Keratinocyte (primary cell): ENCODE data around the gene PYGB. TPM values are rescaled to one million over a fixed set of nuclear protein-coding genes. Genes with fewer than 3 reads are reported as not detected.

ENCODE experiments used
- DNase-seq: peaks from one replicate; pipeline ENCODE4 v3.0.0-alpha.2; 2011; ENCODE audit warnings: low read depth, missing footprints, low spot score
- FAIRE-seq: peaks from 2 replicates; lab custom pipeline; 2011; peaks lifted over from hg19 to GRCh38; lab: Jason Lieb, UNC
- H2AFZ ChIP-seq: 2 replicates; pipeline ENCODE4 v1.6.0; 2012; ENCODE audit warnings: low read length, control low read depth, inconsistent platforms; ENCODE audit not compliant: control insufficient read depth
- H3K27ac ChIP-seq: 2 replicates; pipeline ENCODE4 v1.5.1; 2011; ENCODE audit warnings: low read length; ENCODE audit not compliant: control insufficient read depth, insufficient read depth
- H3K27me3 ChIP-seq: 3 replicates; pipeline ENCODE4 v1.6.0; 2011; ENCODE audit warnings: low read length; ENCODE audit not compliant: control insufficient read depth, insufficient read depth; ENCODE audit errors: extremely low read depth
- H3K36me3 ChIP-seq, 2 experiments: 2 replicates in 1 of 2; 3 replicates in 1 of 2; pipeline ENCODE4 v1.5.1; 2011; ENCODE audit warnings: low read length in 2 of 2, mild to moderate bottlenecking in 1 of 2; ENCODE audit not compliant: control insufficient read depth in 2 of 2, insufficient read depth in 2 of 2; ENCODE audit errors: extremely low read depth in 1 of 2
- H3K4me1 ChIP-seq: 3 replicates; pipeline ENCODE4 v1.5.1; 2011; ENCODE audit warnings: low read length; ENCODE audit not compliant: control insufficient read depth, insufficient read depth; ENCODE audit errors: extremely low read depth
- H3K4me2 ChIP-seq: 3 replicates; pipeline ENCODE4 v1.6.0; 2011; ENCODE audit warnings: low read depth, low read length; ENCODE audit not compliant: control insufficient read depth, insufficient read depth; ENCODE audit errors: extremely low read depth
- H3K4me3 ChIP-seq, 3 experiments: fragments of 200-600 bp in 1 of 3; sonication (generic) in 1 of 3; 2 replicates in 2 of 3; 3 replicates in 1 of 3; pipeline ENCODE4 v1.5.1; 2011 to 2016; ENCODE audit warnings: low read length in 3 of 3, mild to moderate bottlenecking in 3 of 3, control low read depth in 2 of 3, inconsistent platforms in 1 of 3, low read depth in 1 of 3, mixed read lengths in 1 of 3, mixed run types in 1 of 3, moderate library complexity in 1 of 3; ENCODE audit not compliant: control insufficient read depth in 2 of 3, insufficient read depth in 2 of 3; ENCODE audit errors: extremely low read depth in 1 of 3
- H3K79me2 ChIP-seq: 2 replicates; pipeline ENCODE4 v1.6.0; 2012; ENCODE audit warnings: low read length; ENCODE audit not compliant: control insufficient read depth, insufficient read depth
- H3K9ac ChIP-seq: 3 replicates; pipeline ENCODE4 v1.6.0; 2011; ENCODE audit warnings: low read length; ENCODE audit not compliant: control insufficient read depth, insufficient read depth; ENCODE audit errors: extremely low read depth
- H3K9me1 ChIP-seq: 3 replicates; pipeline ENCODE4 v1.6.0; 2011; ENCODE audit warnings: low read length; ENCODE audit not compliant: control insufficient read depth, insufficient read depth; ENCODE audit errors: extremely low read depth
- H3K9me3 ChIP-seq: 2 replicates; pipeline ENCODE4 v1.5.1; 2012; ENCODE audit warnings: low read depth, low read length; ENCODE audit not compliant: control insufficient read depth
- H4K20me1 ChIP-seq: 3 replicates; pipeline ENCODE4 v1.6.0; 2011; ENCODE audit warnings: low read length; ENCODE audit not compliant: control insufficient read depth, insufficient read depth; ENCODE audit errors: extremely low read depth
- CTCF ChIP-seq, 3 experiments: IDR thresholded peaks in 1 of 3; conservative IDR thresholded peaks in 1 of 3; optimal IDR thresholded peaks in 1 of 3; 2 replicates in 2 of 3; 3 replicates in 1 of 3; pipeline versions ENCODE3 to v1.5.1; 2011; ENCODE audit warnings: low read length in 3 of 3, mild to moderate bottlenecking in 3 of 3, moderate library complexity in 2 of 3, control low read depth in 1 of 3, inconsistent platforms in 1 of 3; ENCODE audit not compliant: insufficient read depth in 2 of 3; ENCODE audit errors: extremely low read depth in 1 of 3
- EZH2 ChIP-seq: IDR thresholded peaks from one replicate; pipeline ENCODE4 v1.6.1; 2012; ENCODE audit warnings: inconsistent platforms, mild to moderate bottlenecking, low read length, moderate library complexity
- dilution Hi-C: fragments of 300-500 bp; cut with MboI; formaldehyde crosslinking; loops from one replicate; pipeline ENCODE4 v1.7.0; 2020; ENCODE audit warnings: low sequenced_read_pairs; ENCODE audit not compliant: extremely low pct_ligation_motif_present
- polyA plus RNA-seq, 5 experiments: library from polyadenylated mRNA; depleted of rRNA in 3 of 5; stranded (reverse) in 3 of 5; stranded (forward) in 1 of 5; unstranded in 1 of 5; fragments of >200 nt; gene quantifications; 1 replicate in 1 of 5; 2 replicates in 3 of 5; 3 replicates in 1 of 5; pipeline versions ENCODE4 v1.2.1 to v1.2.3, GENCODE V29; 2011 to 2012; ENCODE audit warnings: missing spikeins in 2 of 5, low read depth in 1 of 5, low replicate concordance in 1 of 5

The PYGB gene
- polyA plus RNA-seq, 1 donor (not counting 4 experiments of a cell fraction or from before 2014, with no cell fraction given) = 78.3 TPM

- Histone ChIP-seq H4K20me1 (no peaks in the 10 kb centered on the region), H3K4me1 (peaks cover 32% of the 10 kb centered on the region), H3K9me1 (no peaks in the 10 kb centered on the region), H2AFZ (no peak overlapping the region), H3K4me3 (no peak overlapping the region), H3K36me3 (peaks cover 8 to 9% of the 10 kb centered on the region in 2 experiments), H3K27me3 (no peaks in the 10 kb centered on the region), H3K27ac (no peak overlapping the region), H3K9ac (no peak overlapping the region), H3K4me2 (no peak overlapping the region), H3K79me2 (no peaks in the 10 kb centered on the region), H3K9me3 (no peaks in the 10 kb centered on the region)
- TF ChIP-seq CTCF (optimal IDR thresholded peaks at IDR 0.05 in 1 of 3, IDR thresholded peaks at IDR 0.05 in 1 of 3, conservative IDR thresholded peaks at IDR 0.05 in 1 of 3; ENCODE audit: extremely low read depth in 1 of 3, insufficient read depth in 2 of 3, low read length in 3 of 3) = no peak
- TF ChIP-seq EZH2 = no peak
- no peak for DNase-seq
- dilution Hi-C loops = no loop called here
- FAIRE-seq = no peak
Observed at GRCh38 chr20:25229486-25230165, 18.3 kb upstream of the PYGB start.

DNA sequence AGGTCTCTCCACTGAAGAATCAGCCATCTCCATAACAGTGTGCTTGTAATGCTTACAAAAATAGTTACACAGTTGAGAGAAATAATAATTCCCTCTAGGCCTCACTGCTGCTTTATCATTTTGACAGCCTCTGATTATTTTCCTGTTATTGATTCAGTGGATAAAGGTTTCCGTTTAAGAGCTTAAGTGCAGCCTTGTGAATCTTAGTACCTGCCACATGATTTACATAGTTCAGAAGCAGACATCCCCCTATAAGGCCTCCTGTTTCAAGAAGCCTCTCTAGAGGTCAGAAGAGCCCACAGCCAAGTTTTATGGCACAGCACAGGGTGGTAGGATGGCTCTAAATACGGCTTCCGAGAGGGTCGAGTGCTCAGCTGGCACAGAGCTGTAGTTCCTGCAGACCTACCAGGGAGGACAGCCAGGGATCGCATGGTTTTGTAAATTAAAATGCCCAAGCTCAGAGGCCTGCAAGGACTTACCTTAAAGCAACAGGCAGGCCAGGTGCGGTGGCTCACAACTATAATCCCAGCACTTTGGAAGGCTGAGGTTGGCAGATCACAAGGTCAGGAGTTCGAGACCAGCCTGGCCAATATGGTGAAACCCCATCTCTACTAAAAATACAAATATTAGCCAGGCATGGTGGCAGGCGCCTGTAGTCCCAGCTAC is 17.6 kb upstream of the PYGB start:
- no peaks in the 10 kb centered on the region for H3K79me2 ChIP-seq
- H4K20me1 ChIP-seq = no peaks in the 10 kb centered on the region
- TF ChIP-seq CTCF (optimal IDR thresholded peaks at IDR 0.05 in 1 of 3, IDR thresholded peaks at IDR 0.05 in 1 of 3, conservative IDR thresholded peaks at IDR 0.05 in 1 of 3; ENCODE audit: extremely low read depth in 1 of 3, insufficient read depth in 2 of 3, low read length in 3 of 3) = no peak
- no peak for TF ChIP-seq EZH2
- DNase-seq (no peak), FAIRE-seq (no peak)
- H3K4me2 ChIP-seq = no peak overlapping the region
- H3K9me3 ChIP-seq = no peaks in the 10 kb centered on the region
- dilution Hi-C loops = no loop called here
- H3K27me3 ChIP-seq = no peaks in the 10 kb centered on the region
- no peak overlapping the region for H3K4me3 ChIP-seq
- no peak overlapping the region for H3K27ac ChIP-seq
- no peaks in the 10 kb centered on the region for H3K9me1 ChIP-seq
- peaks cover 38% of the 10 kb centered on the region for H3K4me1 ChIP-seq
- no peak overlapping the region for H2AFZ ChIP-seq
- peaks cover 3 to 6% of the 10 kb centered on the region in 2 experiments for H3K36me3 ChIP-seq
- H3K9ac ChIP-seq = no peak overlapping the region
